HPDE6-E6E7 (cell line): ENCODE results near the gene MBIP.

Experiments
- DNase-seq: peaks from one replicate; pipeline ENCODE4 v3.0.0; 2011; ENCODE audit warnings: missing footprints; ENCODE audit errors: extremely low spot score

The MBIP gene

DNA sequence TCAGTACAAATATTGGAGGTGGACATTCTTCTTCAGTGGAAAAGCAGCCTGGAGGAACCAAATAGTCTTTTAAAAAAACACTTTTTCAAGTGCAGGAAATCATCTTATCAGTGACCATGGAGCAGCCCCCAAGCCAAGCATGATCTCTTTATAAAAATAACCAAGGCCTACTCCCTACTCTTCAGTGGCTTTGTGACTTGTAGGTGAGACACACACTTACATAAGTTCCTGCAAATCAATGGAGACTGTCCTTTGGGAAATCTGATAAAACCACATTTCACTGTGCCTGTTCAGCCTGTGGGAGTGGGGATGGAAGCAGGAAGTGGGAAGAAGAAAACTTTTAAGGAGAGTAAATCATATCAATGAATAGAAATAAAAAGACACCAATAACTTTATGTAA is 56.3 kb downstream of the MBIP start:
- DNase-seq = no peak

DNA sequence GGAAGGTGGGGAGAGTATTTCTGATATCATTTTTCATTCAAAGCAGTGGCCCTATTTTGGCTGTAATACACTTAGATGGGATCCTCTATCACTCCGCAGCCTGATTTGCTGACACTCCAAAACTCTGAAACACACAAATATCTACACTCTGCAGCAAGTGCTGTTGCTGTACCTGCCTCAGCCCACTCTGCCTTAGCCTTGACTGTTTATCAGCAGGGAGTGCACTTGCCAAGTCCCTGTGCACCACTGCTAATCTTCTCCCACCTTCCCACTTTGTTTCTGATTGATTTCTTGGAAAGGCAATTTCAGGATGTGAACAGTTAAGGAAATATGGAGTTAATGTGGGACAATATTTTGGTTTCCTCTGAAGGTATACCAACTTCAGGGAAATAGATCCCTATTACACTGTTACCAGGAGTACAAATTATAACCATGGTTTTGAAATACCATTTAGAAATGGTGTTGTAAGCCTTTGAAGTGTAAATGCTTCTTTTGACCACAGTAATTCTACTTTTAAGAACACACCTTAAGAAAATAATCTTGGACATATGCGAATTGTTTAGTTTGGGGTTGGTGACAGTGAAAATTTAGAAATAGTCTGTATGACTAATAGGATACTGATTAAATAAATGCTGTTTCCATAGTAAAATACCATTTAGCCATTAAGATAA is 59.3 kb downstream of the MBIP start:
- DNase-seq = no peak

DNA sequence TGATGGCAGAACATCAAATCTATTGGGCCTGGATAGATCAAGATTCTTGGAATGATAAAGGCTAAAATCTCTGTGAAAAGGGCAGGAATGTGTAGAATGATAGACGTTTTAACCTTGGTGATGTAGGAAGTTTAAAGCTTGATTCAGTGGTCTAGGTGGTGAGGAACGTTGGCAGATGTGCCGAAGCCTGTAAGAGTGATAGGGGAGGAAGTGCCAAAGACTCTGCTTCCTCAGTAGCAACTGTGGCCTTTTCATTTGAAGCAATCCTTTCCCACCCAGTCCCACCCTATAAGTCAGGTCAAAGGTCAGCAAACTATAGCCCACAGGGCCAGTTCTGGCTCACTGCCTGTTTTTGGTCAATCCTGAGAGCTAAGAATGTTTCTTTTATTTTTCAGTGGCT is 62.2 kb downstream of the MBIP start:
- DNase-seq = no peak

DNA sequence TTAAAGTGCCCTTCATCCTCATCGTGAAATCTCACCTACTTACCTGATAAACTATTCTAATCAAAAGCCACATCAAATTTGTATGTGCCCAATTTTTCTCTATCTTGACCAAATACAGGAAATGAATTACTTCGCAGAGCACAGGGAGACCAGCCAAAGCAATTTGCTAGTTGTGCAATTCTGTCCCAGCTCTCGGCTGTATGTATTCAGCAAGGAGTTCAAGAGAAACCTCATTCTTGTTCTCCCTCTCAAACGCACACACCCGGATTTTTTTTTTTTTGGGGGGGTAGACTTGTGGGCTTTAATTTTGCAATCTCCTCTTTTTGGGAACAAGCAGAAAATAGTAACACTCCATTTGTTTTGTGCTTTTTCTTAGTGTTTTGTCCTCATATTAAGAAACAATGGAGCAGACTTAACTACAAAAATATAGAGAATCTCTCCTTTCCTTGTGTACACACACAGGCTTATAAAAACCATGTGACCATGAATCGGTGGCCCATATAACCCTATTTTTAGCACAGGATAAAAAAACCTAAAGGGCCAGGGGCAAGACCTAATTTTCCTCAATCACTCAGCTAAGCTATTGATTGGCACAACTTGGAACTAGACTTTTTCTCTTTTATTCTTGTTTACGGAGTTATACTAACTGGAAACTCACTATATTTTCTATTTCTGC is 64.2 kb downstream of the MBIP start:
- DNase-seq = no peak

DNA sequence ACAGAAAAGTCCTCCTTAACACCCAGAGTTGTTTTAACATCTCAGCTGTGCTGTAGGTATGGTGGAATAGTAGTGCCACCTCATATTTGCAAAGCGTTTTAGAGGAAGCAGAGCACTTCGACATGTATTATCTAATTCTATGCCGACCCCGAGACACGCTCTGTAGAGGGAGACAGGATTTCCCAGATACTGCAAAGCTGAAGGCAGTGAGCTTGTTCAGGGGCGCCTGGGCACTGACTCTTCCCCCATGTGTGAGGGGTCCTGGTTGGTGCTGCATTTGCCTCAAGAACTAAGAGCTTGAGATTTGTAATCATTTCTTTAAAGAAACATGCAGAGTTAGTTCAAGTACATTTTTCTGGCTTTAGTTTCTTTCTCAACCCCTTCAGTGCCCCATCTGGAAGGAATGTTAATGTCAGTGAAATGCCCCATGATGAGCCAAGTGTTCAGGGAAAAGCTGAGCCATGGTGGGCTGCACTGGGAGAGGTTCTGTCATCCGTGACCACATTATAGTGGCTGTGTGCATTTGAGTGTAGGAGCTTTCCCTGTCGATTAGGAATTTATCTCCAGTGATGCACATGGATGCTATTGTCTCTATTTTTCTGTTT is 66.3 kb downstream of the MBIP start:
- DNase-seq = no peak
